BLaER1 treated with 17β-estradiol and CSF1 and Interleukin-3, amounts not matched to agents 10 nM and 100 nM (cell line): ENCODE data around the gene MED15.

ENCODE experiments used
- H3K27ac ChIP-seq, 11 experiments: shearing (Covaris generic); formaldehyde crosslinking; 2 replicates each; pipeline ENCODE4 v1.8.1; 2022
- H3K27me3 ChIP-seq, 11 experiments: shearing (Covaris generic); formaldehyde crosslinking; 2 replicates each; pipeline ENCODE4 v1.8.1; 2022
- H3K36me3 ChIP-seq, 11 experiments: shearing (Covaris generic); formaldehyde crosslinking; 2 replicates each; pipeline ENCODE4 v1.8.1; 2022
- H3K4me1 ChIP-seq, 10 experiments: shearing (Covaris generic); formaldehyde crosslinking; 2 replicates each; pipeline ENCODE4 v1.8.1; 2022
- H3K4me2 ChIP-seq, 11 experiments: shearing (Covaris generic); formaldehyde crosslinking; 2 replicates each; pipeline ENCODE4 v1.8.1; 2022
- H3K4me3 ChIP-seq, 10 experiments: shearing (Covaris generic); formaldehyde crosslinking; 2 replicates each; pipeline ENCODE4 v1.8.1; 2022
- H3K9ac ChIP-seq, 11 experiments: shearing (Covaris generic); formaldehyde crosslinking; 2 replicates each; pipeline ENCODE4 v1.8.1; 2022
- H3K9me3 ChIP-seq, 11 experiments: shearing (Covaris generic); formaldehyde crosslinking; replicated peaks in 1 of 11; 2 replicates each; pipeline ENCODE4 v1.8.1; 2022
- H4K20me1 ChIP-seq, 11 experiments: shearing (Covaris generic); formaldehyde crosslinking; 2 replicates each; pipeline ENCODE4 v1.8.1; 2022
- Cebpa-rat ChIP-seq, 11 experiments: shearing (Covaris generic); IDR thresholded peaks; 2 replicates each; pipeline ENCODE4 v1.8.1; 2022

The MED15 gene

GRCh38 chr22:20625270-20625669 lies 117.9 kb downstream of the MED15 start:
- Histone ChIP-seq H3K4me2 (peak overlapping the region in 3 of 11 experiments; percentile 9 to 16 (median 14); a peak in 2 of 22 replicates), H3K9me3 (no peaks in the 10 kb centered on the region), H3K36me3 (no peaks in the 10 kb centered on the region), H3K27me3 (no peaks in the 10 kb centered on the region), H3K27ac (no peak overlapping the region), H4K20me1 (no peaks in the 10 kb centered on the region), H3K4me3 (no peak overlapping the region), H3K9ac (no peak overlapping the region), H3K4me1 (peaks cover 0 to 17% (median 6%) of the 10 kb centered on the region in 10 experiments; a peak in 10 of 20 replicates)
- TF ChIP-seq Cebpa-rat (IDR thresholded peaks at IDR 0.05), result no peak

GRCh38 chr22:20626811-20627210 lies 119.4 kb downstream of the MED15 start:
- no peak for TF ChIP-seq Cebpa-rat (IDR thresholded peaks at IDR 0.05)
- Histone ChIP-seq H4K20me1 (no peaks in the 10 kb centered on the region), H3K27me3 (no peaks in the 10 kb centered on the region), H3K36me3 (no peaks in the 10 kb centered on the region), H3K27ac (no peak overlapping the region), H3K9me3 (no peaks in the 10 kb centered on the region), H3K9ac (no peak overlapping the region), H3K4me3 (no peak overlapping the region), H3K4me2 (no peak overlapping the region), H3K4me1 (peaks cover 0 to 12% (median 2%) of the 10 kb centered on the region in 10 experiments; a peak in 6 of 20 replicates)

GRCh38 chr22:20627432-20627831 lies 120.0 kb downstream of the MED15 start:
- H3K4me1 ChIP-seq, result peaks cover 0 to 12% (median 2%) of the 10 kb centered on the region in 10 experiments; a peak in 6 of 20 replicates
- H3K9me3 ChIP-seq, result no peaks in the 10 kb centered on the region
- H3K4me3 ChIP-seq, result no peak overlapping the region
- H3K9ac ChIP-seq, result no peak overlapping the region
- H3K27ac ChIP-seq, result no peak overlapping the region
- no peaks in the 10 kb centered on the region for H4K20me1 ChIP-seq
- TF ChIP-seq Cebpa-rat (IDR thresholded peaks at IDR 0.05), result no peak
- no peaks in the 10 kb centered on the region for H3K27me3 ChIP-seq
- H3K36me3 ChIP-seq, result no peaks in the 10 kb centered on the region
- H3K4me2 ChIP-seq, result no peak overlapping the region

GRCh38 chr22:20628081-20628939 lies 120.9 kb downstream of the MED15 start:
- no peak overlapping the region for H3K4me2 ChIP-seq
- TF ChIP-seq Cebpa-rat (IDR thresholded peaks at IDR 0.05), result no peak
- no peaks in the 10 kb centered on the region for H3K36me3 ChIP-seq
- no peak overlapping the region for H3K27ac ChIP-seq
- H3K4me1 ChIP-seq, result peaks cover 0 to 12% (median 2%) of the 10 kb centered on the region in 10 experiments; a peak in 6 of 20 replicates
- H3K27me3 ChIP-seq, result no peaks in the 10 kb centered on the region
- H3K9ac ChIP-seq, result no peak overlapping the region
- H4K20me1 ChIP-seq, result no peaks in the 10 kb centered on the region
- H3K4me3 ChIP-seq, result no peak overlapping the region
- no peaks in the 10 kb centered on the region for H3K9me3 ChIP-seq

GRCh38 chr22:20629401-20629800 lies 122.0 kb downstream of the MED15 start:
- H3K27ac ChIP-seq, result no peak overlapping the region
- no peak overlapping the region for H3K4me3 ChIP-seq
- no peak overlapping the region for H3K4me2 ChIP-seq
- no peaks in the 10 kb centered on the region for H4K20me1 ChIP-seq
- H3K36me3 ChIP-seq, result no peaks in the 10 kb centered on the region
- TF ChIP-seq Cebpa-rat (IDR thresholded peaks at IDR 0.05), result no peak
- no peak overlapping the region for H3K9ac ChIP-seq
- H3K4me1 ChIP-seq, result peaks cover 0 to 16% (median 6%) of the 10 kb centered on the region in 10 experiments; a peak in 13 of 20 replicates
- no peaks in the 10 kb centered on the region for H3K27me3 ChIP-seq
- H3K9me3 ChIP-seq, result no peaks in the 10 kb centered on the region

- Histone ChIP-seq H3K36me3 (no peaks in the 10 kb centered on the region), H3K9ac (no peak overlapping the region), H3K4me1 (peaks cover 12 to 22% (median 20%) of the 10 kb centered on the region in 10 experiments), H3K27me3 (no peaks in the 10 kb centered on the region), H3K4me2 (no peak overlapping the region), H4K20me1 (no peaks in the 10 kb centered on the region), H3K9me3 (no peaks in the 10 kb centered on the region), H3K4me3 (no peak overlapping the region), H3K27ac (no peak overlapping the region)
- TF ChIP-seq Cebpa-rat (IDR thresholded peaks at IDR 0.05), result no peak
These were observed 123.6 kb downstream of the MED15 start for GRCh38 chr22:20630873-20631617.

- no peaks in the 10 kb centered on the region for H3K36me3 ChIP-seq
- no peak overlapping the region for H3K4me3 ChIP-seq
- H3K9ac ChIP-seq, result no peak overlapping the region
- H3K27ac ChIP-seq, result no peak overlapping the region
- no peaks in the 10 kb centered on the region for H3K9me3 ChIP-seq
- H3K27me3 ChIP-seq, result no peaks in the 10 kb centered on the region
- no peak for TF ChIP-seq Cebpa-rat (IDR thresholded peaks at IDR 0.05)
- no peak overlapping the region for H3K4me2 ChIP-seq
- peaks cover 12 to 31% (median 28%) of the 10 kb centered on the region in 10 experiments for H3K4me1 ChIP-seq
- H4K20me1 ChIP-seq, result no peaks in the 10 kb centered on the region
These were observed 124.7 kb downstream of the MED15 start for GRCh38 chr22:20632082-20632481.

- Histone ChIP-seq H3K9me3 (no peaks in the 10 kb centered on the region), H3K4me1 (peaks cover 12 to 32% (median 28%) of the 10 kb centered on the region in 10 experiments), H3K4me2 (no peak overlapping the region), H3K36me3 (no peaks in the 10 kb centered on the region), H3K27ac (no peak overlapping the region), H4K20me1 (no peaks in the 10 kb centered on the region), H3K9ac (no peak overlapping the region), H3K4me3 (no peak overlapping the region), H3K27me3 (no peaks in the 10 kb centered on the region)
- no peak for TF ChIP-seq Cebpa-rat (IDR thresholded peaks at IDR 0.05)
These were observed 125.1 kb downstream of the MED15 start for GRCh38 chr22:20632518-20632917.

- Histone ChIP-seq H3K27ac (peak overlapping the region in 5 of 11 experiments; percentile 9 to 55 (median 43); a peak in 5 of 22 replicates), H3K4me3 (peak overlapping the region in 1 of 10 experiments; percentile 26; a peak in 1 of 20 replicates), H3K4me2 (peak overlapping the region; percentile 25 to 99 (median 86); a peak in 21 of 22 replicates), H3K27me3 (no peaks in the 10 kb centered on the region), H3K36me3 (no peaks in the 10 kb centered on the region), H4K20me1 (no peaks in the 10 kb centered on the region), H3K9me3 (peaks cover 0 to 3% (median 0%) of the 10 kb centered on the region in 11 experiments; a peak in 4 of 22 replicates), H3K9ac (peak overlapping the region in 6 of 11 experiments; percentile 27 to 58 (median 47); a peak in 2 of 22 replicates), H3K4me1 (peaks cover 12 to 32% (median 28%) of the 10 kb centered on the region in 10 experiments)
- no peak for TF ChIP-seq Cebpa-rat (IDR thresholded peaks at IDR 0.05)
These were observed 127.3 kb downstream of the MED15 start for GRCh38 chr22:20634560-20635226.
